ELF-1 (cell line): ENCODE data around the gene DENND4A.
"Not testable (repeated sequence)": the region's sequence is repeated elsewhere in the genome, so short reads cannot be mapped to it uniquely, and the experiment has no call there.

Experiments used
- DNase-seq: peaks from one replicate; pipeline ENCODE4 v3.0.0-alpha.2; 2016; ENCODE audit warnings: low read depth, low spot score

The DENND4A gene

GRCh38 chr15:65632780-65633375, 159.2 kb downstream of the DENND4A start:
- DNase-seq: no peak

- DNase-seq: no peak
Measured at GRCh38 chr15:65631503-65631902, 160.6 kb downstream of the DENND4A start.

GRCh38 chr15:65630760-65631159, 161.3 kb downstream of the DENND4A start:
- no peak for DNase-seq

- no peak for DNase-seq
Measured at GRCh38 chr15:65629548-65629947, 162.5 kb downstream of the DENND4A start.

GRCh38 chr15:65626856-65627255, 165.2 kb downstream of the DENND4A start:
- no peak for DNase-seq

GRCh38 chr15:65623103-65623502, 169.0 kb downstream of the DENND4A start:
- DNase-seq: no peak

GRCh38 chr15:65621638-65622037, 170.5 kb downstream of the DENND4A start, which contains the start of gene SLC24A1:
Gene SLC24A1 (plus strand): TSS chr15:65621938. CDS start chr15:65624081, 2,143 bp downstream.
- no peak for DNase-seq

- DNase-seq: no peak
Measured at GRCh38 chr15:65620833-65621232, 171.3 kb downstream of the DENND4A start.

GRCh38 chr15:65619626-65620290, 172.3 kb downstream of the DENND4A start:
- no peak for DNase-seq

- DNase-seq: no peak
Measured at GRCh38 chr15:65618560-65619109, 173.5 kb downstream of the DENND4A start.

GRCh38 chr15:65615887-65616286, 176.2 kb downstream of the DENND4A start:
- not testable (repeated sequence) for DNase-seq

- DNase-seq: no peak
Measured at GRCh38 chr15:65612949-65613744, 178.9 kb downstream of the DENND4A start.

GRCh38 chr15:65612616-65612946, 179.5 kb downstream of the DENND4A start:
- DNase-seq: no peak

- DNase-seq: peak; percentile 18
Measured at GRCh38 chr15:65611888-65612615, 180.0 kb downstream of the DENND4A start.

GRCh38 chr15:65610871-65611718, 181.0 kb downstream of the DENND4A start, which contains the start of gene INTS14:
Gene INTS14 (minus strand): TSS chr15:65611131. CDS start chr15:65607380, 3,751 bp downstream.
- peak; percentile 98 for DNase-seq
